Liver (tissue), 9 donors: ENCODE data around the gene HEPACAM2. TPM values are rescaled to one million over a fixed set of nuclear protein-coding genes. Genes with fewer than 3 reads are reported as not detected.

ENCODE experiments used
- DNase-seq: peaks from one replicate; pipeline ENCODE4 v3.0.0-alpha.2; 2017; ENCODE audit warnings: low spot score
- H3K27ac ChIP-seq, 2 donors: one replicate each; pipeline ENCODE4 v1.7.0; 2013; ENCODE audit warnings: inconsistent platforms in 2 of 2, low read length in 2 of 2, control low read depth in 1 of 2, low read depth in 1 of 2, mild to moderate bottlenecking in 1 of 2
- H3K27me3 ChIP-seq, 4 donors: one replicate each; pipeline versions ENCODE4 v1.6.1 to v1.7.0; 2013; ENCODE audit warnings: low read length in 3 of 4, inconsistent platforms in 1 of 4, mild to moderate bottlenecking in 1 of 4, moderate library complexity in 1 of 4; ENCODE audit not compliant: control insufficient read depth in 4 of 4, insufficient read depth in 4 of 4
- H3K36me3 ChIP-seq, 4 donors: one replicate each; pipeline versions ENCODE4 v1.6.1 to v1.7.0; 2013; ENCODE audit warnings: low read length in 3 of 4, mild to moderate bottlenecking in 3 of 4, low read depth in 1 of 4, moderate library complexity in 1 of 4; ENCODE audit not compliant: control insufficient read depth in 4 of 4, insufficient read depth in 3 of 4
- H3K4me1 ChIP-seq, 4 donors: one replicate each; pipeline versions ENCODE4 v1.6.1 to v1.7.0; 2013; ENCODE audit warnings: low read length in 3 of 4, mild to moderate bottlenecking in 3 of 4, moderate library complexity in 1 of 4; ENCODE audit not compliant: control insufficient read depth in 4 of 4, insufficient read depth in 4 of 4
- H3K4me3 ChIP-seq, 3 donors: one replicate each; pipeline versions ENCODE4 v1.6.1 to v1.7.0; 2013; ENCODE audit warnings: low read length in 3 of 3, control low read depth in 1 of 3, low read depth in 1 of 3, mild to moderate bottlenecking in 1 of 3
- H3K9ac ChIP-seq, 2 donors: one replicate each; pipeline ENCODE4 v1.7.0; 2013; ENCODE audit warnings: low read length in 2 of 2, mild to moderate bottlenecking in 2 of 2, moderate library complexity in 2 of 2, control low read depth in 1 of 2, low read depth in 1 of 2
- H3K9me3 ChIP-seq, 4 donors: one replicate each; pipeline versions ENCODE4 v1.6.1 to v1.7.0; 2013; ENCODE audit warnings: low read length in 3 of 4; ENCODE audit not compliant: control insufficient read depth in 4 of 4
- ATF3 ChIP-seq: IDR thresholded peaks from 2 replicates; pipeline ENCODE4 v1.6.1; 2016; ENCODE audit warnings: antibody characterized with exemption
- CTCF ChIP-seq: fragments of 150-350 bp; IDR thresholded peaks from 2 replicates; pipeline ENCODE4 v1.5.1; 2017; ENCODE audit warnings: improper control_type of control experiment, low read depth, low read length; ENCODE audit not compliant: missing input control
- EGR1 ChIP-seq, 2 donors: IDR thresholded peaks; 2 replicates each; pipeline ENCODE4 v1.6.1; 2016 to 2018; ENCODE audit warnings: antibody characterized with exemption in 2 of 2, low read depth in 2 of 2
- FOXA1 ChIP-seq: IDR thresholded peaks from 2 replicates; pipeline ENCODE4 v1.6.1; 2016; ENCODE audit warnings: antibody characterized with exemption
- HNF4G ChIP-seq: IDR thresholded peaks from 2 replicates; pipeline ENCODE4 v1.6.1; 2016; ENCODE audit warnings: antibody characterized with exemption
- JUND ChIP-seq, 2 donors: IDR thresholded peaks; 2 replicates each; pipeline ENCODE4 v1.6.1; 2016; ENCODE audit warnings: antibody characterized with exemption in 2 of 2
- MAX ChIP-seq: IDR thresholded peaks from 2 replicates; pipeline ENCODE4 v1.6.1; 2016; ENCODE audit warnings: antibody characterized with exemption
- NR2F2 ChIP-seq: IDR thresholded peaks from 2 replicates; pipeline ENCODE4 v1.6.1; 2016; ENCODE audit warnings: antibody characterized with exemption
- RAD21 ChIP-seq, 2 donors: IDR thresholded peaks; 2 replicates each; pipeline ENCODE4 v1.6.1; 2016; ENCODE audit warnings: antibody characterized with exemption in 2 of 2, mild to moderate bottlenecking in 2 of 2
- SP1 ChIP-seq: IDR thresholded peaks from 2 replicates; pipeline ENCODE4 v1.6.1; 2018; ENCODE audit warnings: antibody characterized with exemption, mild to moderate bottlenecking
- TAF1 ChIP-seq: conservative IDR thresholded peaks from 2 replicates; pipeline ENCODE4 v1.6.1; 2016; ENCODE audit warnings: antibody characterized with exemption, mild to moderate bottlenecking
- ZBTB33 ChIP-seq: IDR thresholded peaks from 2 replicates; pipeline ENCODE4 v1.6.1; 2016; ENCODE audit warnings: antibody characterized with exemption
- WGBS: extraction: QIAGEN DNeasy Blood & Tissue Kit; methylation state at CpG from one replicate; pipeline ENCODE4 v1.1.7; 2013; 5-methylcytosine and 5-hydroxymethylcytosine counted together
- polyA plus RNA-seq, 2 donors: library from polyadenylated mRNA; stranded (reverse) in 1 of 2; unstranded in 1 of 2; fragments of 200-250 nt in 1 of 2; fragments of >200 nt in 1 of 2; fragmentation: Nextera tagmentation in 1 of 2; extraction: Ambion mirVana in 1 of 2; gene quantifications; one replicate each; pipeline versions ENCODE4 v1.2.1 to v1.2.3, GENCODE V29; 2013 to 2015
- total RNA-seq, 2 donors: library from RNA; depleted of rRNA; stranded (reverse); fragments of >200 nt; gene quantifications; one replicate each; pipeline ENCODE4 v1.2.3, GENCODE V29; 2014
- TF ChIP-seq, protein P1 (sequence below): IDR thresholded peaks from 2 replicates; pipeline ENCODE4 v1.6.1; 2016; ENCODE audit warnings: antibody characterized with exemption, mild to moderate bottlenecking
- donor health status: healthy.
- donor health status: healthy.
- donor health status: healthy.
- donor health status: healthy.
- donor health status: healthy.

The HEPACAM2 gene
- total and polyA plus RNA-seq, 4 donors, result 4.4 TPM; not detected in 3

DNA sequence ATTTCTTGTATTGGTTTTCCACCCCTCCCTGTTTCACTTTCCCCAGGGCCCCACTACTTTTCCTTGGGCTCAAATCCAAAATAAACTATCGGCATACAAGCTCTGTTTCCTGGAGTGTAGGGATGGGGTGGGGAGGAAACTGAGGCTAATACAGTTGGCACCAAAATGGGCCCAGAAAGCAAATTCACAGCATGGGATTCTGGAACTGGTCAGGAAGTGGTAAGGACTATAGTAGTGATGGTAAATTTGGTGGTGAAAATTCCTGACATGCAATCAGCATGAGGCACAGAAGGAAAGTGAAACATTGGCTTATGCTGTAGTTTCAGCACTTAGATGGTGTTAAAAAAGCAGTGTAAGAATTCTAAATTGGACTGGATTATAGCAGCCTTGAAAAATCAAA lies 69.4 kb downstream of the HEPACAM2 start (continued):
- TF ChIP-seq, protein P1, sequence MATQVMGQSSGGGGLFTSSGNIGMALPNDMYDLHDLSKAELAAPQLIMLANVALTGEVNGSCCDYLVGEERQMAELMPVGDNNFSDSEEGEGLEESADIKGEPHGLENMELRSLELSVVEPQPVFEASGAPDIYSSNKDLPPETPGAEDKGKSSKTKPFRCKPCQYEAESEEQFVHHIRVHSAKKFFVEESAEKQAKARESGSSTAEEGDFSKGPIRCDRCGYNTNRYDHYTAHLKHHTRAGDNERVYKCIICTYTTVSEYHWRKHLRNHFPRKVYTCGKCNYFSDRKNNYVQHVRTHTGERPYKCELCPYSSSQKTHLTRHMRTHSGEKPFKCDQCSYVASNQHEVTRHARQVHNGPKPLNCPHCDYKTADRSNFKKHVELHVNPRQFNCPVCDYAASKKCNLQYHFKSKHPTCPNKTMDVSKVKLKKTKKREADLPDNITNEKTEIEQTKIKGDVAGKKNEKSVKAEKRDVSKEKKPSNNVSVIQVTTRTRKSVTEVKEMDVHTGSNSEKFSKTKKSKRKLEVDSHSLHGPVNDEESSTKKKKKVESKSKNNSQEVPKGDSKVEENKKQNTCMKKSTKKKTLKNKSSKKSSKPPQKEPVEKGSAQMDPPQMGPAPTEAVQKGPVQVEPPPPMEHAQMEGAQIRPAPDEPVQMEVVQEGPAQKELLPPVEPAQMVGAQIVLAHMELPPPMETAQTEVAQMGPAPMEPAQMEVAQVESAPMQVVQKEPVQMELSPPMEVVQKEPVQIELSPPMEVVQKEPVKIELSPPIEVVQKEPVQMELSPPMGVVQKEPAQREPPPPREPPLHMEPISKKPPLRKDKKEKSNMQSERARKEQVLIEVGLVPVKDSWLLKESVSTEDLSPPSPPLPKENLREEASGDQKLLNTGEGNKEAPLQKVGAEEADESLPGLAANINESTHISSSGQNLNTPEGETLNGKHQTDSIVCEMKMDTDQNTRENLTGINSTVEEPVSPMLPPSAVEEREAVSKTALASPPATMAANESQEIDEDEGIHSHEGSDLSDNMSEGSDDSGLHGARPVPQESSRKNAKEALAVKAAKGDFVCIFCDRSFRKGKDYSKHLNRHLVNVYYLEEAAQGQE, result no peak
- no peak for TF ChIP-seq EGR1 (IDR thresholded peaks at IDR 0.05; ENCODE audit: low read depth in 2 of 2)
- no peak for TF ChIP-seq RAD21 (IDR thresholded peaks at IDR 0.05)
- no peak for TF ChIP-seq NR2F2
- TF ChIP-seq ATF3, result no peak
- TF ChIP-seq SP1, result no peak
- TF ChIP-seq HNF4G, result no peak
- no peak for TF ChIP-seq JUND (IDR thresholded peaks at IDR 0.05)

DNA sequence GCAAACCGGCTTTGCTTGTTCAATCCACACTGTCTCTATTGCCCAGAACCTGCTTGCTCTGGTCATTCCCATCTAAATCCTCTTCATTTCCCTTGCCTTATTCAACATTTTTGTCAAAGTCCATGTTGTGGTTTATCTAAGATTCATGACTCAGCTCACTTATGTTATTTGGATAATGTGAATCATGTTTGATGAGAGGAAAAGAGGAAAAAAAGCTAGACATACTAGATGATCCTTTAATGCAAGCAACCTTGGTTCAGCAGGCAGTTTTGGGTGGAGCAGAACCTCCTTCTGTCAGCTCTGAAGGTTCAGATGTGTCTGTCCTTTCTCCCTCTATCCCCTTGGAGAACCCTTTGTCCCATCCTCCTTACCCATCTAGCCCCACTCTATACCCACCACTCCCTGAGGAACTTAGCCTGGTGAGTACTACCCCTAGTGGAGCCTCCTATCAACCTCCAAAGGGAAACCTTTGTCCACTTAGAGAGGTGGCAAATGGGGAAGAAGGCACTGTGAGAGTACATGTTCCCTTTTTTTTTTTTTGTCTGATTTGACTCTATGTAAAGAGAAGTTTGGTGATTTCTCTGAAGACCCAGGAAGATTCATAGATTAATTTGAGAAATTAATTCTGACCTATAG lies 76.0 kb downstream of the HEPACAM2 start:
- WGBS, result 91% methylated on average over 1 of the region's 1 CpG
- DNase-seq, result no peak
- TF ChIP-seq MAX, result no peak

DNA sequence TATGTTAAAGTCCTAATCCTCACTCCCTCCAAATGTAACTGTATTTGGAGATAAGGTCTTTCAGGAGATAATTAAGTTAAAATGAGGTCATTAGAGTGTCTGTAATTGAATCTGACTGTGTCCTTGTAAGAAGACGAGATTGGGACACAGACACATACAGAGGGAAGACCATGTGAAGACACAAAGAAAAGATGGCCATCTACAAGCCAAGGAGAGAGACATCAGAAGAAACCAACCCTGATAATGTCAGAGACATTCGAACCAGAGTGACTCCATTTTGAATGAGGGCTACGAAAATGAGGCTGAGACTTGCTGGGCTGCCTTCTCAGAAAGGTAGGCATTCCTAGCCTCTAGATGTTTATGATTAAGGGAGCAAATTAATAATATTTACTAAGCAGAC lies 77.5 kb downstream of the HEPACAM2 start:
- H3K27ac ChIP-seq, result no peak overlapping the region
- 82% methylated on average over 3 of the region's 3 CpGs for WGBS
- no peaks in the 10 kb centered on the region for H3K9me3 ChIP-seq
- no peaks in the 10 kb centered on the region for H3K27me3 ChIP-seq
- H3K4me3 ChIP-seq, result no peak overlapping the region
- DNase-seq, result no peak
- H3K4me1 ChIP-seq, result peaks cover 0 to 2% (median 0%) of the 10 kb centered on the region in 4 donors
- H3K36me3 ChIP-seq, result peaks cover 0 to 3% (median 3%) of the 10 kb centered on the region in 4 donors
- TF ChIP-seq EGR1 (IDR thresholded peaks at IDR 0.05; ENCODE audit: low read depth in 2 of 2) (no peak), JUND (IDR thresholded peaks at IDR 0.05) (no peak), ATF3 (no peak), ZBTB33 (no peak), TAF1 (no peak), HNF4G (no peak), FOXA1 (no peak), CTCF (no peak), RAD21 (IDR thresholded peaks at IDR 0.05) (no peak)
- H3K9ac ChIP-seq, result peak overlapping the region in 1 of 2 donors; percentile 28

More for the DNA sequence above, 76.0 kb downstream of the HEPACAM2 start:
- H3K9ac ChIP-seq, result no peak overlapping the region
- H3K9me3 ChIP-seq, result no peaks in the 10 kb centered on the region
- H3K27ac ChIP-seq, result no peak overlapping the region
- H3K27me3 ChIP-seq, result no peaks in the 10 kb centered on the region
- H3K4me3 ChIP-seq, result no peak overlapping the region
- H3K4me1 ChIP-seq, result peaks cover 0 to 2% (median 0%) of the 10 kb centered on the region in 4 donors
- H3K36me3 ChIP-seq, result no peaks in the 10 kb centered on the region
